Stomach smooth muscle (tissue), 2 donors: Measurements from ENCODE around the gene SVIL.
"Not testable (repeated sequence)": the region's sequence is repeated elsewhere in the genome, so short reads cannot be mapped to it uniquely, and the experiment has no call there.

Experiments
- H3K27ac ChIP-seq: one replicate; pipeline ENCODE4 v1.7.0; 2013; ENCODE audit warnings: mild to moderate bottlenecking, low read length, inconsistent platforms
- H3K27me3 ChIP-seq, 2 donors: one replicate each; pipeline ENCODE4 v1.7.0; 2013; ENCODE audit warnings: low read length in 2 of 2; ENCODE audit not compliant: insufficient read depth in 2 of 2, control insufficient read depth in 1 of 2
- H3K36me3 ChIP-seq, 2 donors: one replicate each; pipeline ENCODE4 v1.7.0; 2013; ENCODE audit warnings: low read length in 2 of 2; ENCODE audit not compliant: control insufficient read depth in 2 of 2, insufficient read depth in 2 of 2
- H3K4me1 ChIP-seq: one replicate; pipeline ENCODE4 v1.7.0; 2013; ENCODE audit warnings: low read length; ENCODE audit not compliant: control insufficient read depth, insufficient read depth
- H3K4me3 ChIP-seq, 2 donors: one replicate each; pipeline ENCODE4 v1.7.0; 2013; ENCODE audit warnings: low read length in 2 of 2
- H3K9ac ChIP-seq, 2 donors: one replicate each; pipeline ENCODE4 v1.7.0; 2013; ENCODE audit warnings: low read length in 2 of 2, mild to moderate bottlenecking in 1 of 2
- H3K9me3 ChIP-seq, 2 donors: one replicate each; pipeline ENCODE4 v1.7.0; 2013; ENCODE audit warnings: low read length in 2 of 2; ENCODE audit not compliant: control insufficient read depth in 2 of 2
- donor health status: healthy.
- donor health status: Pancreatic carcinoma.

SVIL gene

DNA sequence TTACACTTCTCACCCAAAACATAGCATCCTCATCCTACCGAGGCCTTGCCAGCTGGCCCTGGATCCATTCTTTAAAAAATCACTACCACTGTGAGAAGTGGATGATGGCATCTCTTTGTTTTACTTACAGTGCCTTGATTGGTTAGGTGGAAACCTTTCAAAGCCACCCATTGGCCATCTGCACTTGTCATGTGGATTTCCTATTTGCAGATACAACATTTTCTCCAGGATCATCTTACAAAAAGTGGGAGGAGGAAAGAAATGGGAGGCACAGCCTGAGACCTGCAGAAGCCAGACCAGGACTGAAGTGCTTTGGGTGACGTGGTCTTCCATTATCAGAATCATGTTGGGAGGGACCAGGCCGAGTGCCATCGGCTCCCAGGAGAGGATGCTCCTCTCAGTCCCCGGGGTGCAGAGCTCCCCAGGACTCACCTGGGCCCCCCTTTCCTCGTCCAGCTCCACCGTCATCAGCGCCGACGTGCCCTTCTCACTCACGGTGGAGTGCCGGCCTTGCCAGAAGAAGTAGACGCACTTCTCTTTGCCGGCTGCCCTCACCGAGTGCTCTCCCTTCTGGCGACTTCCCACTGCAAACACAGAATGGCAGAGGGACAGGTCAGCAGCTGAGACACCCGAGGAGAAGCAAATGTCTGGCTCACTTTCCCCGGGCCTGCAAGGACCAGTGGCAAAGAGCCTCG, 161.2 kb downstream of the SVIL start:
- no peak overlapping the region for H3K4me3 ChIP-seq
- no peaks in the 10 kb centered on the region for H3K27me3 ChIP-seq
- peaks cover 46% of the 10 kb centered on the region for H3K4me1 ChIP-seq
- peaks cover 62 to 71% of the 10 kb centered on the region in 2 donors for H3K36me3 ChIP-seq
- no peak overlapping the region for H3K9ac ChIP-seq
- H3K9me3 ChIP-seq, result no peaks in the 10 kb centered on the region
- H3K27ac ChIP-seq, result peak overlapping the region; percentile 60

DNA sequence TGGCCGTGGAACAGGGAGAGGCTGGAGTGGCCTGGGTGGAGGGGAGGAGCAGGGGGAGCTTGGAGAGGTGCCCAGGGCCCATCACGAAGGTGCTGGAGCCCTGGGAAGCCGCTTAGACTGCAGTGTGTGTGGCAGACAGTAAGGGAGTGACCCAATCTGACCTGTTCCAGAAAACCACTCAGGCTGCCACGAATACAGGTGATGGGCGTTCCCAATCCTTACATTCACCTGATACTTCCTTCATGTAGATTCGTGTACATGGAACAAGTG, 161.7 kb downstream of the SVIL start:
- Histone ChIP-seq H3K27ac (peak overlapping the region; percentile 60), H3K36me3 (peaks cover 61 to 65% of the 10 kb centered on the region in 2 donors), H3K9me3 (no peaks in the 10 kb centered on the region), H3K9ac (no peak overlapping the region), H3K4me1 (peaks cover 42% of the 10 kb centered on the region), H3K27me3 (no peaks in the 10 kb centered on the region), H3K4me3 (no peak overlapping the region)

DNA sequence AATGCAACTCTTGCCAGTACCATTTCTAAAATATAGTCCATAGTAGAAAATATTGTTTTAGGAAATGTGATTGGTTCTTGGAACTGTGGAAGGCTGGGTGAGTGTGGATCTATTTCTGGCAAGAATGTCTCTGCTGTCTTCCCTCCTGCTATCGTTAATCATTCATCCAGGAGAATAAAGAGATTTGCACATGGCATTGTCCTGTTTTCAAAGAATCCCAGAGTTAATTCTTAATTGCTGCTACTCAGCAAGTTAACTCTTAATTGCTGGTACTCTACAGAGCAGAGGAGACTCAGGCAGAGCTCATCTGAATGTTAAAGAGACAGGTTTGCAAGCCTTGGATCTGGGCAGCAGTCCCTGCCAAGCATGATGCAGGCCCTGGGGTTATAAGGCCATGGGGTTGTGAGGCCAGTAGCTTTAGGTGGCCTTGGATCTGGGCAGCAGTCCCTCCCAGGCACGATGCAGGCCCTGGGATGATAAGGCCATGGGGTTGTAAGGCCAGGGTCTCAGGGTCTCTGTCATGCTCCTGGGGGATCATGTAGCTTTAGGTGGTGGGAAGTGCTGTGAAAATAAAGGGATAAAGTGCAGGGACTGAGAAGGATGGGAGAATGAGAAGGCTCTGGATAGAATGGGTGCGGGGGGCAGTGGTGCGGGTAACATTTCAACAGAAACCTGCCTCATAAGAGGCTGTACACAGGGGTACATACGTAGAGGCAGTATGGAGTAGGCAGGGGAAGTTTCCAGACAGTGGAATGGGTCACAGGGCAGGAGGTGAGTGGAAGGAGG, 162.3 kb downstream of the SVIL start:
- Histone ChIP-seq H3K27me3 (no peaks in the 10 kb centered on the region), H3K4me1 (peaks cover 43% of the 10 kb centered on the region), H3K27ac (peak overlapping the region; percentile 60), H3K9ac (no peak overlapping the region), H3K36me3 (peaks cover 63% of the 10 kb centered on the region in 2 donors), H3K4me3 (no peak overlapping the region), H3K9me3 (no peaks in the 10 kb centered on the region)

DNA sequence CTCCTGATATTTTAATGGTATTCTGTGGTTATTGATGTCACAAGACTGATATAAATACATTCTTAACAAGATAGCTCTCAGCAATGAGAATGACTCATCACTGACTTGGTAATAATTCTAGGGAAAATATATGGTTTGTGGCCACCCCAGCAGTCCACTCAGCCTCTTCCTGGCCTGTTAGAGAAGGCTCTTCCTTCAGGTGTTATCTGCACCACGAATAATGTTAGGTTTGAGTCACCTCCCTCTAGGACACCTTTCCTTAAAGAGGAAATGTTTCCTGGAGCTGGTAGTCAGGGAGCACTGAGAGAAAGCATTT, 163.3 kb downstream of the SVIL start:
- no peak overlapping the region for H3K4me3 ChIP-seq
- H3K27ac ChIP-seq, result peak overlapping the region; percentile 69

DNA sequence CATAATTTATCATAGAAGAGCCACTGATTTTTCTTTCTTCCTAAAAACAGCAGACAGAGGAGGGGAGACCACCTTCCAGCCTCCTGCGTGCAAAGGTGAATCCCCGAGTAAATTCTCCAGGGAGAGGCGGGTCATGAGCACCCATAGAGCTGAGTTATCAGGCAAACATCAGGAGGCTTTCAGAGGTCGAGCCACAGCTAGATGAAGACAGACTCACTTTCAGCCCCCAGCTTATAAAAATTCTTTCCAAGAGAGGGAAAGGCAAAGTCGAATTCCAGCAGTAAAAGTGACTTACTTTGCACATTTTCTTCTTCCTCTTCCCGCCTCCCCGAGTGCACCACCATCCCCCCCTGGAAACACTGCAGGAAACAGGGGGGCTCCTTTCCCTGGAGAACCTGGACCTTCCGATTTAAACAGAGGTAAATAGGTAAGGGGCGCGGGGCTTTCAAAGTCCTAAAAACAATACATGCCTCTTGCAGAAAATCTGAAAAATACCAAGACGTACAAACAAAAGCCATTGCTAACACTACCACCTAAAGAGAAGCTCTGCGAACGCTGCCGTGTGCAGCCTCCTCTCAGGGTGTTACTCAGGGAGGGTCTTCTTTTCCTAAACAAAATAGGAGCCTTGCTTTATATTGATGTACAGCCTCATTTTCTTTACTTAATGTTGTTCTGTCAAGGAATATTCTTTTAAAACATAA, 163.8 kb downstream of the SVIL start:
- no peaks in the 10 kb centered on the region for H3K9me3 ChIP-seq
- no peaks in the 10 kb centered on the region for H3K27me3 ChIP-seq
- H3K27ac ChIP-seq, result peak overlapping the region; percentile 69
- peaks cover 39% of the 10 kb centered on the region for H3K4me1 ChIP-seq
- H3K4me3 ChIP-seq, result no peak overlapping the region
- H3K36me3 ChIP-seq, result peaks cover 67 to 70% of the 10 kb centered on the region in 2 donors
- no peak overlapping the region for H3K9ac ChIP-seq

More for the DNA sequence above, 163.3 kb downstream of the SVIL start:
- H3K9me3 ChIP-seq, result no peaks in the 10 kb centered on the region
- H3K9ac ChIP-seq, result no peak overlapping the region
- peaks cover 69 to 70% of the 10 kb centered on the region in 2 donors for H3K36me3 ChIP-seq
- peaks cover 39% of the 10 kb centered on the region for H3K4me1 ChIP-seq
- no peaks in the 10 kb centered on the region for H3K27me3 ChIP-seq

DNA sequence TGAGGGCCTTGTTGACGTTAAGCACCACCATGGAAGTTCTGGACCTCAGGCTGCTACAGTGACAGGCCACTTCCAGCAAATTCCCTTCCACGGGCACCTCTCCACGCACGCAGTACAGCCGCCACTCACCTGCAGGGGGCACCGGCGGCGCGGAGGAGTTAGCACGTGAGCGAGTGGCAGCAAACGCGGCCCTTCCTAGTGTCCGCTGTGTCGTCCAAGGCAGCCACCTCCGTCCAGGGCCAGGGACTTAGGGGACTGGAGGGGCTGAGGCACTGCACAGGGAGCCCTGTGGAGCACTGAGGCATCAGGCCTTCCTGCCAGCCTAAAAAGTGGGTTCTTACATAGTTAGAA, 164.4 kb downstream of the SVIL start:
- Histone ChIP-seq H3K9me3 (no peaks in the 10 kb centered on the region), H3K27ac (peak overlapping the region; percentile 69), H3K4me1 (peaks cover 39% of the 10 kb centered on the region), H3K36me3 (peaks cover 63 to 70% of the 10 kb centered on the region in 2 donors), H3K9ac (no peak overlapping the region), H3K27me3 (no peaks in the 10 kb centered on the region), H3K4me3 (no peak overlapping the region)

DNA sequence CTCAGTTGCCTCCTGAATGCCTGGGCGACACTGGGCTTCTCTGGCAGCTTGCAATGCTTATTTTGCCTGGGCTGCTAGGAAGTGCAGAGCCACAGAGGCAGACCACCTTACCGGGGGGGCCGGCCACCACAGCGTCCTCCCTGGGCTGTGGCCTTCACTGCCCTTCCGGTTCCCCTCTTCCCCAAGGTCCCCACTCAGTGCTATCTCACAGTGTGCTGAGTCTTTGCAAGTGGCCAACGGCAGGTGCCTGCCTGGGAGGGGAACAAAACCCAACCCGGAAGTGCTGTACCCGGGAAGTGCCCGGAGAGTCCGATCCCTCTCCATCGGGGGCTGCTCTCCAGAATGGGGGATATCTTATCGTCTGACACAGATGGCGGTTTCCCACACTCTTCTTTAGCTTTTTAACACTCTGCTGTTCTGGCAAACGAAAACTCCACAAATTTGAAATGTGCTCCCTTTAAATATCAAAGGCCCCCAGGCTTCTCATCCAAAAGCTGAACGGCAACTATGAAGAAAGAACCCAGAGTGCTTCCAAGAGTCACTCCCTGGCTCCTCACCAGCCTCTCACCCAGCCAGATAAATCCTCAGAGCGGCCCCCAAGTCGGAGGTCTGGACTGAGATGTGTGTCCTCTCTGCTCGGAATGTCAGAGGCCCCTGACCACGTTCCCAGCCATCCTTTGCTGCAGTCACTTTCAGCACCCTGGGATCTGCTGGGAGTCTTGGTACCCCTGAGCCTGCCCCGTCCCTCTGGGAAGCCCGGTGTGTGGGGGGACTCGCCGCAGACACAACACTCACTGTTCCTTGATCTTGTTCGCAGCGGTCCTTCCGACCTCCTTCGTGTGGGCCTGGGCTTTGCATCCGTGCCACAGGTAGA, 165.1 kb downstream of the SVIL start:
- H3K36me3 ChIP-seq, result peaks cover 66 to 73% of the 10 kb centered on the region in 2 donors
- H3K27me3 ChIP-seq, result no peaks in the 10 kb centered on the region
- H3K27ac ChIP-seq, result peak overlapping the region; percentile 69
- H3K4me3 ChIP-seq, result no peak overlapping the region
- peaks cover 36% of the 10 kb centered on the region for H3K4me1 ChIP-seq
- no peaks in the 10 kb centered on the region for H3K9me3 ChIP-seq
- H3K9ac ChIP-seq, result no peak overlapping the region

DNA sequence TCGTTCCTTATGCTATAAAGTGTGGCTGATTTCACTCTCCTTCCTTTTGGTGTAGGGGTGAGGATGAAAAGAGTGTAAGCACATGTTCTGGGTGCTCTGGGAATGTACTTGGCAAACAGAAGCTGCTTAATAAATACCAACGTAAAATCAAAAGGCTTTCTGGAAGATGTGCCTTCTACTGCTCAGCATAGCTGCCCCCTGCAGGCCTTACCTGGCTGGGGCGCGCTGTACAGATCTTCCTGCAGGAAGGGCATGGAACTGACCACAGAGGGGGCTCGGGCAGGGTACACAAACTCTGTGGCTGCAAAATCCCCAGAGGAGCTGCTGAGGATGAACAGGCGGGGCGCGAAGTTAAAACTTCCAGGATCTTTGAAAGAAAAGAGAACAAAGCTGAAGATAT, 169.4 kb downstream of the SVIL start:
- H3K27ac ChIP-seq, result peak overlapping the region; percentile 18
- peaks cover 7% of the 10 kb centered on the region for H3K4me1 ChIP-seq
- no peak overlapping the region for H3K9ac ChIP-seq
- peaks cover 73 to 74% of the 10 kb centered on the region in 2 donors for H3K36me3 ChIP-seq
- no peaks in the 10 kb centered on the region for H3K9me3 ChIP-seq
- H3K4me3 ChIP-seq, result no peak overlapping the region
- no peaks in the 10 kb centered on the region for H3K27me3 ChIP-seq

DNA sequence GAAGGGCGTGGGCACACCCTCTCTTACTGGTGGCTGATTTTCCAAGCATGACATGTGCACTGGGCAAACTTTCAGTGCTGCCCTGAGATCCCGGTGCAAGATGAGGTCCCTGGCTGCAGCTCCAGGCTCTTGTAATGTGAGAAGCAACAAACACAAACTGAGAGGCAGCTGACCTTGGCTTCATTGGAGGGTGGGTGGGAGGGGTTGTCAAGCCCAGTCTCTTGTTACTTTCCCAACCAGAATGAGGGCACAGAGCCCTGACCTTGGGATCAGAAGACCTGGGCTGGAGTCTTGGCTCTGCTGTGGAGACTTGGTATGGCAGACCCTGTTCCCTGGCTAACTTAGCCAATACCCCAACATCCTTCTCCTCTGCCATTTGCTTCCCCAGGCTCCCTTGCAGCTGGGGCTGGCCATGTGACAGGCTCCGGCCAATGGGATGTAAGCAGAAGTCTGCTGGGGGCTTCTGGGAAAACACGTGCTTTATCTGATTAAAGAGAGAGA, 170.1 kb downstream of the SVIL start:
- Histone ChIP-seq H3K36me3 (peaks cover 71 to 73% of the 10 kb centered on the region in 2 donors), H3K27ac (peak overlapping the region; percentile 18)
- not testable (repeated sequence) for H3K4me1 ChIP-seq, H3K27me3 ChIP-seq, H3K9ac ChIP-seq, H3K9me3 ChIP-seq, H3K4me3 ChIP-seq

DNA sequence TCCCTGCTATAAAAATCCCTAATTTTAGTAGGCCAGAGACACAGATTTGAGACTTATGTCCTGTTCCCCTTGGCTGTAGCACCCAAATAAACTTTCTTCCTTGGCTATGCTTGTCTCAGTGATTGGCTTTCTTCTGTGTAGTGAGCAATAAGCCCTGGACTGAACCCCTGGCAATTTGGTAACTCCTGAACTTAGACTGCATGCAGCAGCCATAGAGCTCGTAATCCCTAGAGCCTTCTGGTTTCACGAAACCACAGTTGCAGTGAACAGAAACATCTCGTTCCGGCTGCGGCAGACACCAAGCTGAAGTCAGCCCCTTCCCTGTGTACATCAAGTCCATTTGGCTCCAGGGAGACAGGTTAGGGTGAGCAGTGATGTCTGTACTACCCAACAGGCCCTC, 173.7 kb downstream of the SVIL start:
- H3K36me3 ChIP-seq, result peaks cover 63 to 71% of the 10 kb centered on the region in 2 donors
- H3K27ac ChIP-seq, result no peak overlapping the region
- H3K27me3 ChIP-seq, result no peaks in the 10 kb centered on the region
- H3K4me1 ChIP-seq, result no peaks in the 10 kb centered on the region
- no peak overlapping the region for H3K4me3 ChIP-seq
- no peak overlapping the region for H3K9ac ChIP-seq
- no peaks in the 10 kb centered on the region for H3K9me3 ChIP-seq
